K562 (cell line): Measurements from ENCODE around the gene MMS19. TPM values are rescaled to one million over a fixed set of nuclear protein-coding genes. Genes with fewer than 3 reads are reported as not detected.

Experiments used
- ATAC-seq: fragments of 200-7000 bp; cut with Tn5 transposase; 3 replicates; pipeline ENCODE4 v1.9.1; 2020; ENCODE audit warnings: moderate library complexity
- BruUV-seq: library from RNA; stranded (reverse); fragments of 400-500 nt; replicated peaks from 2 replicates; lab custom pipeline; 2021; lab: Mats Ljungman, UMichigan
- CTCF ChIA-PET: fragments of 300-600 bp; formaldehyde crosslinking; extraction: SDS; loops from one replicate; lab custom pipeline; 2021; ENCODE audit warnings: low intra/inter-chr PET ratio; lab: Yijun Ruan, JAX
- POLR2A ChIA-PET: fragments of 300-600, 350-650 bp; sonication (Branson Sonifier 250); formaldehyde crosslinking; extraction: SDS; loops from one replicate; lab custom pipeline; 2021; ENCODE audit warnings: antibody characterized with exemption, inconsistent platforms; lab: Yijun Ruan, JAX
- DNase-seq, 4 experiments: peaks; one replicate each; pipeline versions ENCODE4 v3.0.0 to v3.0.0-alpha.2; 2011 to 2018; ENCODE audit warnings: low spot score in 3 of 4, mixed read lengths in 3 of 4; ENCODE audit errors: extremely low read depth in 1 of 4
- FAIRE-seq: peaks from 2 replicates; lab custom pipeline; 2011; peaks lifted over from hg19 to GRCh38; lab: Jason Lieb, UNC
- H2AFZ ChIP-seq: 2 replicates; pipeline ENCODE4 v1.6.0; 2011; ENCODE audit warnings: low read depth, low read length, control low read depth, inconsistent platforms
- H3K27ac ChIP-seq: fragments of 200-600 bp; 3 replicates; pipeline ENCODE4 v1.8.0; 2011; ENCODE audit warnings: low read depth, mild to moderate bottlenecking, control low read depth, inconsistent platforms, low read length, moderate library complexity, mixed read lengths; ENCODE audit errors: extremely low read depth
- H3K27me3 ChIP-seq, 2 experiments: fragments of 300-600 bp in 1 of 2; 2 replicates in 1 of 2; 3 replicates in 1 of 2; pipeline versions ENCODE4 v1.6.0 to v1.8.0; 2011; ENCODE audit warnings: inconsistent platforms in 2 of 2, low read length in 2 of 2, mild to moderate bottlenecking in 1 of 2, mixed read lengths in 1 of 2, moderate library complexity in 1 of 2; ENCODE audit not compliant: control insufficient read depth in 2 of 2, insufficient read depth in 2 of 2
- H3K36me3 ChIP-seq: fragments of 300-600 bp; 3 replicates; pipeline ENCODE4 v1.8.0; 2011; ENCODE audit warnings: mild to moderate bottlenecking, low read length, inconsistent platforms; ENCODE audit not compliant: control insufficient read depth, insufficient read depth
- H3K4me1 ChIP-seq, 2 experiments: fragments of 200-600 bp in 1 of 2; replicated peaks in 1 of 2; 2 replicates in 1 of 2; 3 replicates in 1 of 2; pipeline versions ENCODE4 v1.5.1 to v1.8.0; 2011; ENCODE audit warnings: inconsistent platforms in 2 of 2, low read length in 2 of 2, mild to moderate bottlenecking in 1 of 2, mixed read lengths in 1 of 2, moderate library complexity in 1 of 2; ENCODE audit not compliant: control insufficient read depth in 2 of 2, insufficient read depth in 2 of 2
- H3K4me2 ChIP-seq: 2 replicates; pipeline ENCODE4 v1.6.1; 2011; ENCODE audit warnings: low read length, control low read depth, inconsistent platforms, mixed read lengths; ENCODE audit not compliant: insufficient read depth
- H3K4me3 ChIP-seq: fragments of 200-600 bp; sonication (generic), shearing (Covaris generic); 2 replicates; pipeline ENCODE4 v1.5.1; 2016; ENCODE audit warnings: control low read depth, inconsistent platforms
- H3K79me2 ChIP-seq: fragments of 200-600 bp; 3 replicates; pipeline ENCODE4 v1.8.0; 2011; ENCODE audit warnings: low read length, inconsistent platforms; ENCODE audit not compliant: control insufficient read depth, insufficient read depth
- H3K9ac ChIP-seq, 2 experiments: 2 replicates each; pipeline versions ENCODE4 v1.6.0 to v1.6.1; 2011; ENCODE audit warnings: low read depth in 2 of 2, low read length in 2 of 2, control low read depth in 1 of 2, inconsistent platforms in 1 of 2, mild to moderate bottlenecking in 1 of 2, mixed read lengths in 1 of 2; ENCODE audit not compliant: insufficient read depth in 1 of 2
- H3K9me1 ChIP-seq: one replicate; pipeline ENCODE4 v1.6.0; 2011; ENCODE audit warnings: inconsistent platforms, mild to moderate bottlenecking, low read length, moderate library complexity; ENCODE audit not compliant: control insufficient read depth, insufficient read depth
- H3K9me3 ChIP-seq: replicated peaks from 2 replicates; pipeline ENCODE4 v1.5.1; 2011; ENCODE audit warnings: low read depth, low read length, inconsistent platforms; ENCODE audit not compliant: control insufficient read depth, insufficient read depth
- H4K20me1 ChIP-seq: replicated peaks from 2 replicates; pipeline ENCODE4 v1.6.1; 2011; ENCODE audit warnings: low read length, inconsistent platforms, mixed read lengths; ENCODE audit not compliant: control insufficient read depth, insufficient read depth
- ADNP ChIP-seq: fragments of 200-800 bp; sonication (Bioruptor generic); IDR thresholded peaks from 2 replicates; pipeline ENCODE4 v1.6.1; 2016; ENCODE audit warnings: missing genetic modification characterization, missing compliant biosample characterization
- BCL6 ChIP-seq: fragments of 250-450 bp; sonication (Bioruptor Pico); IDR thresholded peaks from 2 replicates; pipeline ENCODE4 v1.4.0; 2020
- BCOR ChIP-seq: fragments of 450-650 bp; IDR thresholded peaks from 2 replicates; pipeline ENCODE4 v1.6.1; 2016
- C11orf30 ChIP-seq: fragments of 450-650 bp; IDR thresholded peaks from 2 replicates; pipeline ENCODE4 v1.6.1; 2016; ENCODE audit warnings: low read depth, mild to moderate bottlenecking
- DPF2 ChIP-seq: fragments of 450-650 bp; IDR thresholded peaks from 2 replicates; pipeline ENCODE4 v1.6.1; 2016
- EGR1 ChIP-seq: fragments of 450-650 bp; conservative IDR thresholded peaks from 2 replicates; pipeline ENCODE4 v1.6.1; 2017; ENCODE audit warnings: mild to moderate bottlenecking
- JUND ChIP-seq, 2 experiments: IDR thresholded peaks; 2 replicates in 1 of 2; 3 replicates in 1 of 2; pipeline ENCODE4 v1.6.1; 2011; ENCODE audit warnings: borderline replicate concordance in 2 of 2, low read depth in 2 of 2, low read length in 2 of 2, improper control_type of control experiment in 1 of 2, missing biosample characterization in 1 of 2, missing genetic modification characterization in 1 of 2, missing genetic modification reagents in 1 of 2
- KDM1A ChIP-seq, 2 experiments: fragments of 450-650 bp; IDR thresholded peaks; 2 replicates each; pipeline ENCODE4 v1.6.1; 2016; ENCODE audit warnings: mild to moderate bottlenecking in 2 of 2
- MAX ChIP-seq: sonication (generic); formaldehyde crosslinking; IDR thresholded peaks from 2 replicates; pipeline ENCODE4 v1.9.0; 2022; ENCODE audit warnings: mild to moderate bottlenecking, missing genetic modification reagents
- MCM5 ChIP-seq: fragments of 450-650 bp; IDR thresholded peaks from 2 replicates; pipeline ENCODE4 v1.6.1; 2016; ENCODE audit warnings: low read depth
- RBM25 ChIP-seq: fragments of 200-400 bp; formaldehyde crosslinking; IDR thresholded peaks from 2 replicates; pipeline ENCODE4 v1.6.1; 2018; ENCODE audit warnings: low read length, low read depth, moderate library complexity; ENCODE audit not compliant: severe bottlenecking
- SMARCA5 ChIP-seq: fragments of 450-650 bp; IDR thresholded peaks from 2 replicates; pipeline ENCODE4 v1.6.1; 2016
- TCF15 ChIP-seq: fragments of 250-450 bp; sonication (Bioruptor Pico); IDR thresholded peaks from 2 replicates; pipeline ENCODE4 v1.8.0; 2022; ENCODE audit warnings: moderate library complexity, mild to moderate bottlenecking, inconsistent platforms
- ZBTB8A ChIP-seq: fragments of 450-650 bp; IDR thresholded peaks from 2 replicates; pipeline ENCODE4 v1.6.1; 2018; ENCODE audit warnings: mild to moderate bottlenecking, moderate library complexity; ENCODE audit not compliant: partially characterized antibody
- ZNF354B ChIP-seq: fragments of 250-450 bp; sonication (Bioruptor Pico); IDR thresholded peaks from 2 replicates; pipeline ENCODE4 v1.4.0; 2020
- ZNF436 ChIP-seq: fragments of 250-450, 450-650 bp; sonication (Bioruptor Pico); formaldehyde crosslinking; IDR thresholded peaks from 2 replicates; pipeline ENCODE4 v1.7.0; 2020; ENCODE audit warnings: mild to moderate bottlenecking
- WGBS: fragments of 100-300 bp; shearing (Covaris generic); methylation state at CpG from one replicate; pipeline ENCODE4 v1.1.6; 2016; ENCODE audit warnings: low coverage, mixed read lengths; ENCODE audit not compliant: insufficient coverage; ENCODE audit errors: missing lambda C conversion rate; 5-methylcytosine and 5-hydroxymethylcytosine counted together
- in situ Hi-C: fragments of 300-500 bp; cut with MboI; formaldehyde crosslinking; loops from 4 replicates; pipeline ENCODE4 v1.15.0; 2018; ENCODE audit warnings: inconsistent platforms, mixed read lengths
- intact Hi-C: fragments of 100-400 bp; cut with micrococcal nuclease; formaldehyde crosslinking; loops from 2 replicates; pipeline ENCODE4 v1.14.2; 2022
- polyA plus RNA-seq, 8 experiments: library from polyadenylated mRNA; depleted of rRNA in 4 of 8; stranded (reverse) in 5 of 8; unstranded in 3 of 8; fragments of >200 nt; fragmentation: Nextera tagmentation in 2 of 8; fragmentation: Illumina TruSeq in 1 of 8; extraction: Ambion mirVana in 2 of 8; extraction: Trizol in 1 of 8; gene quantifications; 2 replicates each; pipeline versions ENCODE4 v1.2.1 to v1.2.3, GENCODE V29; 2011 to 2014; ENCODE audit warnings: inconsistent platforms in 1 of 8, missing spikeins in 1 of 8
- total RNA-seq, 7 experiments: library from RNA; depleted of rRNA in 6 of 7; stranded (reverse); fragments of >200 nt in 6 of 7; fragmentation: Illumina TruSeq in 2 of 7; extraction: Trizol in 2 of 7; gene quantifications; 2 replicates each; pipeline versions ENCODE4 v1.2.1 to v1.2.3, GENCODE V29; 2011 to 2021; ENCODE audit warnings: low replicate concordance in 1 of 7

MMS19 gene
- total and polyA plus RNA-seq, 9 of the 15 experiments (the other 6 are each of a cell fraction or from before 2014, with no cell fraction given) = 40.1 to 110 (median 62.9) TPM

GRCh38 chr10:97510686-97511085, 12.5 kb upstream of the MMS19 start:
- DNase-seq (no peak), ATAC-seq (no peak), FAIRE-seq (no peak)
- Histone ChIP-seq H3K36me3 (no peaks in the 10 kb centered on the region), H3K79me2 (no peaks in the 10 kb centered on the region), H3K9me3 (no peaks in the 10 kb centered on the region), H3K27me3 (peaks cover 5 to 7% of the 10 kb centered on the region in 2 experiments; a peak in 4 of 5 replicates), H3K27ac (no peak overlapping the region), H4K20me1 (no peaks in the 10 kb centered on the region), H3K4me1 (peaks cover 0 to 7% of the 10 kb centered on the region in 2 experiments; a peak in 3 of 5 replicates), H3K9ac (no peak overlapping the region), H3K9me1 (no peaks in the 10 kb centered on the region), H2AFZ (no peak overlapping the region), H3K4me3 (no peak overlapping the region), H3K4me2 (no peak overlapping the region)
- ChIA-PET POLR2A (interaction anchor here (1.2 kb wide), 1 partner anchor 10 kb away, joined by 6 read pairs; no protein-coding TSS in a partner anchor), CTCF (no interaction called here)
- intact Hi-C loops (no loop called here), in situ Hi-C loops (no loop called here)
- WGBS = 22% methylated on average over 4 of the region's 4 CpGs
- TF ChIP-seq MCM5 (no peak), C11orf30 (peak; percentile 12; the same call in 1 of the 2 replicates)
- BruUV-seq = no TSS peak

- no peak for TF ChIP-seq ZBTB8A
- TF ChIP-seq SMARCA5 = 0 out of 2 replicates have a peak, but pooled peaks have one; percentile 39
- 0 out of 2 replicates have a peak, but pooled peaks have one; percentile 38 for TF ChIP-seq ADNP (tag)
- TF ChIP-seq EGR1 = peak; percentile 19; the same call in 1 of the 2 replicates
- peak; percentile 75 for TF ChIP-seq BCOR
- TF ChIP-seq JUND (IDR thresholded peaks at IDR 0.05; ENCODE audit: borderline replicate concordance, low read depth, low read length) = no peak
- no peak for TF ChIP-seq JUND (tag; IDR thresholded peaks at IDR 0.05; ENCODE audit: borderline replicate concordance, low read depth, low read length)
- TF ChIP-seq ZNF354B (CRISPR knock-in tag) = no peak
- TF ChIP-seq TCF15 (CRISPR knock-in tag) = no peak
- peak; percentile 84 for TF ChIP-seq RBM25
- no peak for TF ChIP-seq ZNF436 (CRISPR knock-in tag)
- TF ChIP-seq MAX (CRISPR knock-in tag) = no peak
- no peak for TF ChIP-seq DPF2
- peak in 1 of 2 experiments; percentile 18; a peak in 1 of 4 replicates for TF ChIP-seq KDM1A (IDR thresholded peaks at IDR 0.05)
- TF ChIP-seq BCL6 = no peak
- FAIRE-seq = no peak
- H3K27ac ChIP-seq = no peak overlapping the region
- no peak for DNase-seq
- ChIA-PET CTCF (no interaction called here), POLR2A (no interaction called here)
- no peak overlapping the region for H2AFZ ChIP-seq
- H3K4me3 ChIP-seq = no peak overlapping the region
- H3K9ac ChIP-seq = no peak overlapping the region
- no peaks in the 10 kb centered on the region for H3K9me3 ChIP-seq
- no peaks in the 10 kb centered on the region for H3K36me3 ChIP-seq
- in situ Hi-C loops (no loop called here), intact Hi-C loops (no loop called here)
- no peaks in the 10 kb centered on the region for H4K20me1 ChIP-seq
- WGBS = 20% methylated on average over 7 of the region's 8 CpGs
- BruUV-seq = no TSS peak
- peaks cover 0 to 3% of the 10 kb centered on the region in 2 experiments; a peak in 2 of 5 replicates for H3K27me3 ChIP-seq
- no peak for ATAC-seq
- H3K4me2 ChIP-seq = no peak overlapping the region
- H3K9me1 ChIP-seq = no peaks in the 10 kb centered on the region
- peaks cover 0 to 7% of the 10 kb centered on the region in 2 experiments; a peak in 3 of 5 replicates for H3K4me1 ChIP-seq
- no peaks in the 10 kb centered on the region for H3K79me2 ChIP-seq
Measured at GRCh38 chr10:97509120-97509680, 11.0 kb upstream of the MMS19 start.
